ENCODE results near the gene AGAP1.

The AGAP1 gene

DNA sequence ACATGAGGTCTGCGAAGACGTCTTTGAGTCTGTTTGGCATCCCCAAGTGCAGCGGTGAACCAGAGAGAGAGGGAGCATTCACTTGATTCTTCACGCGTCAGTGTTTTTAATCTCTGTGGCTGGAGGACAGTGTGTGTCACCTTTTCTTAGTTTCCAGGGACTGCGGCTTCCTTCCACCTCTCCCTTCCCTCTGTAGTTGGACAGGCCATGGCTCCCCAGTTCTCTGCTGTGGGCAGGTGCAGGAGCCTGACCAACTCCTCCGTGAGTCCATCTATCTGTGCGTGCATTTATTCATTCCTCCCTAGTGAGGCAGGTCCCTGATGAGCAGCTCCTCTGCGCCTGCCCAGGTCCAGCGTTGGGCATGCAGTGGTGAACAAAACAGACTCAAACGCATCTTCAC is 42.9 kb downstream of the AGAP1 start:
- no peak for TF ChIP-seq TAF1 (IDR thresholded peaks at IDR 0.05; ENCODE audit: borderline replicate concordance, low read depth, low read length)
- TF ChIP-seq POLR2A (IDR thresholded peaks at IDR 0.05; ENCODE audit: low read depth, low read length) = no peak
- TF ChIP-seq POLR2AphosphoS5 (IDR thresholded peaks at IDR 0.05; ENCODE audit: low read depth, low read length) = no peak
- DNase-seq (ENCODE audit: insufficient read length) (no peak), FAIRE-seq (no peak)

DNA sequence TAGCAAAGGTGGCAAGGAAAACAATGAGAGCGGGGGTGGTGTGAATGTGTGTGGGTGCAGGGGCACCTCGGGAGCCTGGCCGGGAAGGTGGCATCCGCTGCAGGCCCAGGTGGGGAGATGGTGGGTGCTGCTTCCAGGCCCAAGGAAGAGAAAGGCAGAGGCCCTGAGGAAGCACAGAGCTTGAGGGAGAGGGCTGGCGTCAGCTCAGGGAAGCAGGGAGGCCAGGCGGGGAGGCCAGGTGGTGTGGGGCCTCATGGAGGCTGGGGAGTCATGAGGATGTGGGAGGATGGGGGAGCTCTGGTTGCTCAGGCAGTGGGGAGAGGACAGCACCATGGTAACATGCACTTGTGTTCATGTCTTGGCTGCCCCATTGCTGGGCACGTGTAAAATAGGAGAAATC is 43.3 kb downstream of the AGAP1 start:
- DNase-seq (ENCODE audit: insufficient read length) = no peak
- FAIRE-seq = no peak
- TF ChIP-seq POLR2AphosphoS5 (IDR thresholded peaks at IDR 0.05; ENCODE audit: low read depth, low read length) (no peak), POLR2A (IDR thresholded peaks at IDR 0.05; ENCODE audit: low read depth, low read length) (no peak), TAF1 (IDR thresholded peaks at IDR 0.05; ENCODE audit: borderline replicate concordance, low read depth, low read length) (no peak)

DNA sequence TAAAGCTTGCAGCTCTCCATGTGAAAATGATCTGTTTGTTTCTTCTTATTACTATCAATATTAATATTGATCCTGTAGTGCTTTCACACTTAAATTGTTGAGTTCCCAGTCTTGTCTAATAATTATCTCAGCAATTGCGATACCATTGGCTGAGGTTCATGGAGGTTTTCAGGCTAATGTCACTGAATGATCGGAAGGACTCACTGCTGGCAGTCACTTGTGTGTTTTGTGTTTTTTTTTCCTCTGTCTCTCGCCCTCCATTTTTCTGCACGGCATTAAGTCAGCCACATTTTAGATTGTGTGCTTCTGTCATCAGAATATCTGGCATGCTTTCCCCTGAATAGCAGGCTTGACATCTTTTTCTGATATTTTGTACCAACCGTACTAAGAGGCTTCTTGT is 43.7 kb downstream of the AGAP1 start:
- FAIRE-seq (no peak), DNase-seq (ENCODE audit: insufficient read length) (no peak)
- TF ChIP-seq POLR2AphosphoS5 (IDR thresholded peaks at IDR 0.05; ENCODE audit: low read depth, low read length) = no peak
- TF ChIP-seq POLR2A (IDR thresholded peaks at IDR 0.05; ENCODE audit: low read depth, low read length) = no peak
- no peak for TF ChIP-seq TAF1 (IDR thresholded peaks at IDR 0.05; ENCODE audit: borderline replicate concordance, low read depth, low read length)

DNA sequence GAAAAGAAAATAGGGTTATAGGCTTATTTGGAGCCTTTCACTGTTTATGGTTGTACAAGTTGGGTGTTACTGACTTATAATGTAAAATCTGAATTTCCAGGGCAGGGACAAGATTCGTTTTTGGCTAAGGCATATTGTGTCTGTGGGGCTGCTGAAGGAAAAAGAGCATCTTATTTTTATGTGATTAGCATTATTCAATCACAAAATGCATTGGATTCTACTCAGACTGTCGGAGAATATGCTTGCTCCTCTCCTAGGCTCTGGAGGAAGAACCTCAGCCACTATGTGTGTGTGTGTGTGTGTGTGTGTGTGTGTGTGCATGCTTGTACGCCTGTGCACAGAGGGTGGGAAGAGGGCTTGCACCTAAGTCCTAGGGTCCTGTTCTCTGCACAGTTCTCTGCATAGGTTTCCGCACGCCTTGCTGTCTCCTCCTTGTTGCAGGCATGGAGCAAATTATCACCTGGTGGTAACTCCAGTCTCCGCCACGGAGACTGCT is 44.3 kb downstream of the AGAP1 start:
- FAIRE-seq (no peak), DNase-seq (ENCODE audit: insufficient read length) (no peak)
- TF ChIP-seq POLR2AphosphoS5 (IDR thresholded peaks at IDR 0.05; ENCODE audit: low read depth, low read length) = no peak
- TF ChIP-seq POLR2A (IDR thresholded peaks at IDR 0.05; ENCODE audit: low read depth, low read length) = no peak
- no peak for TF ChIP-seq TAF1 (IDR thresholded peaks at IDR 0.05; ENCODE audit: borderline replicate concordance, low read depth, low read length)

DNA sequence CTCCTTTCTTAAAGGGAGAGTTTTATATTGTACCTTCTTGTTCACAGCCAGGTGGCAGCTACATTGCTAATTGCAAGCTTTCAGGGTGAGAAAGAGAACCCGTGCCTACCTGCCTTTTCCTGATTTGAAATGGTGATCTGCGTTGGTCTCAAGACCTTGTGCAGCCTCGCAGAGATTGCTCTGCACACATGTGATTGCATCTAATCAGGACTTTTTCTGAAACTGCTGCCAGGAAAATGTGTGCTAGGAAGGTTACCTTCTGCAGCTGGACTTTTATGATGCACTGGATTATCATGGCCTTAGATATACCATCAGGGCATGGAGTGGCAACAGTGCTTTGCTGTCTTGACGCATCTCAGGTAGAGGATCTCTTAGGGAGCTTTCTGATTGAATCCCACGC is 45.1 kb downstream of the AGAP1 start:
- FAIRE-seq = no peak

DNA sequence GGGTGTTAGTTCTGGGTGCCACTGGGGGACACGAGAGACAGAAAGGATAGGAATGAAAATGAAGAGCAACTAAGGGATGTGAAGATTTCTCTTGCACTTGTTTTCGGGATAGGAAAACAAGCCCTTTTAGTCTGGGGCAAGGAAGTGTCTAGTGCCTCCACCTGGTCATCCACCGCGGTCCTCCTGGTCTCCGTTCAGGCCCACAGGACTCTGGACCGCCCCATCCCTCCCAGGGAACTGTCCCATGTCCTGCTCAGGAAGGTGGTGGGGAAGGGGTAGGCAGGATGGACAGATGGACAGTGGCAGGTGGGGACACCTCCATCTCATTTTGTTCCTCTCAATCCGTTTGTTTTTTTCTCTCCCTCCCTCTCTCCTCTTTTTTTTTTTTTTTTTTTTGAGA is 45.9 kb downstream of the AGAP1 start:
- TF ChIP-seq POLR2AphosphoS5 (IDR thresholded peaks at IDR 0.05; ENCODE audit: low read depth, low read length) = no peak
- TF ChIP-seq TAF1 (IDR thresholded peaks at IDR 0.05; ENCODE audit: borderline replicate concordance, low read depth, low read length) = no peak
- no peak for TF ChIP-seq POLR2A (IDR thresholded peaks at IDR 0.05; ENCODE audit: low read depth, low read length)
- FAIRE-seq (no peak), DNase-seq (ENCODE audit: insufficient read length) (no peak)

More for the DNA sequence above, 45.1 kb downstream of the AGAP1 start:
- TF ChIP-seq TAF1 (IDR thresholded peaks at IDR 0.05; ENCODE audit: borderline replicate concordance, low read depth, low read length) (no peak), POLR2AphosphoS5 (IDR thresholded peaks at IDR 0.05; ENCODE audit: low read depth, low read length) (no peak), POLR2A (IDR thresholded peaks at IDR 0.05; ENCODE audit: low read depth, low read length) (no peak)
- DNase-seq (ENCODE audit: insufficient read length) = no peak

- DNase-seq (ENCODE audit: insufficient read length) (no peak), FAIRE-seq (no peak)
- TF ChIP-seq TAF1 (IDR thresholded peaks at IDR 0.05; ENCODE audit: borderline replicate concordance, low read depth, low read length) = no peak
- no peak for TF ChIP-seq POLR2AphosphoS5 (IDR thresholded peaks at IDR 0.05; ENCODE audit: low read depth, low read length)
- no peak for TF ChIP-seq POLR2A (IDR thresholded peaks at IDR 0.05; ENCODE audit: low read depth, low read length)
Measured at GRCh38 chr2:235541016-235541415, 47.2 kb downstream of the AGAP1 start.

DNA sequence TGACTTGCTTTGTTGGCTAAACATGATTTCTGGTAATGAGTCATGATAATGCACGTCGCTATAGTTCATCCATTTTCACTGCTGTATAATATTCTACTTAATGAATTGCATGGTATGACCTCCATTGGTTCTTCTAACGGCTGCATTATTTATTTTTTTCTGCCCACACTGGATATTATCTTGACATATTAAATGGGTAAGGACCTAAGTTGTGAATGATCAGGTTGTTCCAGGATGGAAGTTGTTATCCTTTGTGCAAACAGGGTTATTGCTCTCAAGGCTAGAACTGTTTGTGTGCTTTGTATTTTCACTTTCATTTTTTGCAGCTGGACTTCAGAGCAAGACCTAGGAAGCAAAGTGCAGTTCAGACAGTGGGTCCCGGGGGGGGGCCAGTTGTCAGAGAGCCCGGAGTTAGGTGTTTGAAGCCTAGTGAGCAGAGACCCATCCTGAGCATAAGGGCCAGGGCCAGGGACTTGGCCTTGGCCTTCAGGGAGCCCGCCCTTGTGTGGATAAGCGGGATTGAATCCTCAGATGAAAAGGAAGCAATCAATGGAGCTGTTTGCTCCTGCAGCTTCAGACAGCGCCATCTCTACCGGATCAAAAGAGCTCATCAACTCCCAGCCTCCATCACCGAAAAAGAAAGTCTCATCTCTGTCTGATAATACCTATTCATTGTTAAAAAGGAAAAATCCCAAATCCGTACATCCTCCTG is 48.2 kb downstream of the AGAP1 start:
- FAIRE-seq = no peak
- TF ChIP-seq TAF1 (IDR thresholded peaks at IDR 0.05; ENCODE audit: borderline replicate concordance, low read depth, low read length) (no peak), POLR2AphosphoS5 (IDR thresholded peaks at IDR 0.05; ENCODE audit: low read depth, low read length) (no peak), POLR2A (IDR thresholded peaks at IDR 0.05; ENCODE audit: low read depth, low read length) (no peak)

GRCh38 chr2:235542733-235543127 is 48.9 kb downstream of the AGAP1 start:
- DNase-seq (ENCODE audit: insufficient read length) = no peak
- FAIRE-seq = no peak
- no peak for TF ChIP-seq TAF1 (IDR thresholded peaks at IDR 0.05; ENCODE audit: borderline replicate concordance, low read depth, low read length)
- TF ChIP-seq POLR2AphosphoS5 (IDR thresholded peaks at IDR 0.05; ENCODE audit: low read depth, low read length) = no peak
- no peak for TF ChIP-seq POLR2A (IDR thresholded peaks at IDR 0.05; ENCODE audit: low read depth, low read length)

More for the DNA sequence above, 48.2 kb downstream of the AGAP1 start:
- no peak for DNase-seq (ENCODE audit: insufficient read length)

GRCh38 chr2:235543128-235543750 is 49.4 kb downstream of the AGAP1 start:
- no peak for FAIRE-seq
- DNase-seq (ENCODE audit: insufficient read length) = no peak
- TF ChIP-seq TAF1 (IDR thresholded peaks at IDR 0.05; ENCODE audit: borderline replicate concordance, low read depth, low read length) (no peak), POLR2A (IDR thresholded peaks at IDR 0.05; ENCODE audit: low read depth, low read length) (no peak), POLR2AphosphoS5 (IDR thresholded peaks at IDR 0.05; ENCODE audit: low read depth, low read length) (no peak)

GRCh38 chr2:235543851-235544688 is 50.2 kb downstream of the AGAP1 start:
- FAIRE-seq (no peak), DNase-seq (ENCODE audit: insufficient read length) (no peak)
- TF ChIP-seq TAF1 (IDR thresholded peaks at IDR 0.05; ENCODE audit: borderline replicate concordance, low read depth, low read length) (no peak), POLR2A (IDR thresholded peaks at IDR 0.05; ENCODE audit: low read depth, low read length) (no peak), POLR2AphosphoS5 (IDR thresholded peaks at IDR 0.05; ENCODE audit: low read depth, low read length) (no peak)

All from GM12892 (cell line).